GM19328 (cell line): ENCODE measurements around the gene U2AF2.

Experiments used
- ATAC-seq: cut with Tn5 transposase; IDR thresholded peaks from one replicate; pipeline ENCODE4 v1.9.1; 2021; ENCODE audit warnings: mild to moderate bottlenecking, moderate library complexity; ENCODE audit not compliant: unreplicated experiment

U2AF2 gene

DNA sequence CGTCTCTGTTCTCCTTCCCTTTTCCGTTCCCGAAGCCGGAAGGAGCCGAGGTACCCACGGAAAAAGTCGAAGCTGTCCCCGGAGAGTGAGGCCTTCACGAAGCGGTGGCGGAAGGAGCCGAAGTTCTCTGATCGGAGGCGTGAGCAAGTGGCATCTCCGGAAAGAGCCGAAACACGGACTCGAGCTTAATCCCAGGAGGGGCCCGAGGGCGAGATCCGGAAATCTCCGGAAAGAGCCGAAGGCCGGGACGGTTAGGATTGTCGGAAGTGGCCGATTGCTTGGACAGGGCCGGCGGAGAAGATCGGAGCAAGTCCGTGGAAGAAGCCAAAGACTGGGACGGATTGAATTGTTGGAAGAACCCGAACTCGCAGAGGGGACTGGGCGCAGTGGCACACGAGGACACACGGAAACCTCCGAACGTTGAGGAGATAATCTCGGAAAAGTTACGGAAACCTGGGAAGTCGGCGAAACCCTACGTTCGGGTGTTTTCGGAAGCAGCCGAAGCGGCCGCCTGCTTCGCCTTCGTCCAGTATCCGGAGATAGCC is 440 bp upstream of the U2AF2 start:
- ATAC-seq = peak; percentile 44

DNA sequence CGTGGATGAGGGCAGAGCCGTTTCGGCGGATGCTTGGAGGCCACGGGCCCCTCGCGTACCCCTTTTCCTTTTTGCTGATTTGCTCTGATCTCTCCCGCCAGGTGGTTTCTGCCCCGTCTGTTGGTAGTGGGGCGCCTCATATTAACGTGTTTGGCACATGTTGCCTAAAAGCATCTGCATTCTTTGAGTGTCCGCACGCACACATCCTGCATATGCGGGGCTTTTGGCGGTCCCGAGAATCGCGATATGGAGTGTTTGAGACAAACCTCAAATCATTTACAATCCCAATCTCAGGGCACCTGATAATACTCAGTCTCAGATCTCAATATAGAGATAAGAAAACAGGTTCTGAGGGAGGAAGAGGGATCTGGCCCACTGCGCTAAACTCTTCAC is 809 bp downstream of the U2AF2 start:
- no peak for ATAC-seq

DNA sequence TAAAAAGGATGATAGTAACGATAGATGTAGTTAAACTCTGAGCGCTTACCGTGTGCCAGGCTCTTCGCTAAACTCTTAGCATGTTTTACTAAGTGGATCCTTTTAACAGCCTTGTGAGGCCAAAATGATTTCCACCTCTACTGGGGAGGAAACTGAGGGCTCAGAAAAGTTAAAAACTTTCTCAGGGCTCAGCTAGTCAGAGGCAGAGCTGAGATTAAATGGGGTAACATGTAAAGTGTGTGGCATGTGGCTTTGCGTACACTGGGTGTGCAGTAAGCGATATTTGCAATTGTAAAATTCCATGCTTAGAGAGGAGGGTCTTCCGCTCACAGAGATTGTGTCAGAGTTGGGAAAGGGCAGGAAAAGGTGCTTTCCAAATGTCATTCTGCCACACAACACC is 1.7 kb downstream of the U2AF2 start:
- ATAC-seq = no peak

DNA sequence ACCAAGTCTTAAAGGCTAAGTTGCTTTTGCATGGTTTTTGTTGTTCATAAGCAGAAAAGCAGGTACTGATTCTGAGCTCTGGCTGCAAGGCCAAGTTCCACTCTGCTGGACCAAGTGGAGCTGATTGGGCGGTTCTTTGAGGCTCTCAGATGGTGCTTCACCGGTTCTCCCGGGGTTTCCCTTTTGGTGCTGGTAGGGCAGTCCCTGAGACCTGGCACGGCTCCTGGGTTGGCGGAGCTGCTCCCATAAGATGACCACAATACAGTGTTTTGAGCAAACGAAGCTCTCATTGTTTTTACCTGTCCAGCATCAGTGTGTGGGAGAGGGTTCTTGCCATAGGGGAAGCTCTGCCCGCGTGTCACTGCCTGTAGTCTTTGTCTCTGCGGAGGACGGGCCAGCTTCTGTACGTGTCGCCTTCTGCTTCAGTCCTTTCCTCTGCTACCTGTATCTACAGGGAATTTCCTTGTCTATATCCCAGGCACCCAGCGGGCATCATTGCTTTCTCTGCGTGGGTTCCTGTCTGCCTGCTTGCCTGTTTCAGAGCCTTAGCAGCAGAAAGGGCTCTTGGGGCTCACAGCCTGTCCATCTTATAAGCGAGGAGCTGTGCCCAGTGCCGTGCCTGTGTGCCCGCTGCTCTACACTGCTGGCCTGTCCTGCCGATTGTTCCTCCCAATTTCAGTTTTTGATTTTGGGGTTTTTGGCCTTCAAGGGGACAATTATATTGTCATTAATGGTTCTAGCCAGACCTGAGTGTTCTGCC is 2.3 kb downstream of the U2AF2 start:
- ATAC-seq = no peak

DNA sequence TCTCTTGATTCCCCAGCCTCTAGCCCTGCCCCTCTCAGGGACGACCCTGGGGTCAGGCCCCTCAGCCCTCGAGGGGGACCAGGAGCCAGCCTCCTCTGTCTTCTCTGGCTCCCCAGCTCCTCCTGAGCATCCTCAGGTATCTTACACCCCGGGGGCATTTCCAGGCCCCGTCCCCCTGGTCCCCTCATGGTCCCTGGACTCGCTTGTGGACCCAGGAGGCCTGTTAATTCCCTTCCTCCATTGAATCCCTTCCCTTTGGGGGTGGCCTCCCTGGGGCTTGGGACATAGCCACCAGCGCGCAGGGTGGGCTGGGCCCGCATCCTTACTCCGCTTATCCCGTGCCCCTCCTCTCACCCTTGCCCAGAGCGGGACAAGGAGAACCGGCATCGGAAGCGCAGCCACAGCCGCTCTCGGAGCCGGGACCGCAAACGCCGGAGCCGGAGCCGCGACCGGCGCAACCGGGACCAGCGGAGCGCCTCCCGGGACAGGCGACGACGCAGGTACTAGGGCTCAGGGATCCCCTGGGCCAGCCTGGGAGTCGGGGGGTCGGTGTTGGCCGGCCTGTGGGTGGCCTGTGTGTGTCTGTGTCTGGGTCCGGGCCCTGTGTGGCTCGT is 4.1 kb downstream of the U2AF2 start:
- ATAC-seq = no peak

DNA sequence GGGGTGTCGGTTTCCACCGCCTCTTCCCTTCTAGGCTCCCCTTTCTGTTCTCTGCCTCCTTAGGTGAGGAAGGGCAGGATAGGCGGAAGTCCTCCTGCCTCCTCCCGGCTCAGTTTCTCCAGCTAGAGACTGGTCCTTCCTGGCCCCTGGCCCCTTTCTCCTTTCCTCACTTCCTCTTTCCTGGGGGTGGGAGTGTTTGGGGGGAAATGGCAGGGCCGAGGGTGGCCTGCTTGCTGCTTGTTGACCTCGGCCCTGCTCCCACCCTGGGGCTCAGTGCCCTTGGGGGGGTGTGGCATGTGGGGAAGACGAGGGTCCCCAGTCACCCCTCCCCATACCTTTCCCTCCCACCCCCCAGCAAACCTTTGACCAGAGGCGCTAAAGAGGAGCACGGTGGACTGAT is 5.0 kb downstream of the U2AF2 start:
- no peak for ATAC-seq

DNA sequence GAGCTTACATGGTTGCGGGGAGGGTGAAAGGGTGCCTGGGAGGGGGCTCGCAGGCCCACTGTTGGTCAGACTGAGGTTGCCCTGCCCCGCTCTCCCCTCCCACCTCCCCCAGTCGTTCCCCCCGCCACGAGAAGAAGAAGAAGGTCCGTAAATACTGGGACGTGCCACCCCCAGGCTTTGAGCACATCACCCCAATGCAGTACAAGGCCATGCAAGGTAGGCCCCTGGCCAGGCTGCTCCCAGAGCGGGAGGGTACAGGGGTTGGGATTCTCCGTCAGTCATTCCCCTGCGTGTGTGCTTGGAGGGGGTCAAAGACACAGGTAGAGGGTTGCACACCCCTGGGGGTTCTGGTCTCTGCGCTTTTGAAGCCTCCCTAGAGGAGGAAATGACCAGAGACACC is 5.6 kb downstream of the U2AF2 start:
- no peak for ATAC-seq

DNA sequence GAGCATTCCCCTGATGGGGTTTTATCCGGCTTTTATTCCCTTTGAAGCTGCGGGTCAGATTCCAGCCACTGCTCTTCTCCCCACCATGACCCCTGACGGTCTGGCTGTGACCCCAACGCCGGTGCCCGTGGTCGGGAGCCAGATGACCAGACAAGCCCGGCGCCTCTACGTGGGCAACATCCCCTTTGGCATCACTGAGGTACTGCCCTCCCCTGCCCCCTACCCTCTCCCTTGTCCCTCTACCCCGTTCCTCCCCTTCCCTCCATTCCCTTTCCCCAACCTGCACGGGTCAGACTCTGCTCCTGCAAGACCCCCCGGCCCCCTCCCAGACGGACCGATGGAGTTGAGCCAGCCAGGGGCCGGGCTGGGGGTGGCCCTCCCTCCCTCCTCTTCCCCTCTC is 6.2 kb downstream of the U2AF2 start:
- no peak for ATAC-seq

DNA sequence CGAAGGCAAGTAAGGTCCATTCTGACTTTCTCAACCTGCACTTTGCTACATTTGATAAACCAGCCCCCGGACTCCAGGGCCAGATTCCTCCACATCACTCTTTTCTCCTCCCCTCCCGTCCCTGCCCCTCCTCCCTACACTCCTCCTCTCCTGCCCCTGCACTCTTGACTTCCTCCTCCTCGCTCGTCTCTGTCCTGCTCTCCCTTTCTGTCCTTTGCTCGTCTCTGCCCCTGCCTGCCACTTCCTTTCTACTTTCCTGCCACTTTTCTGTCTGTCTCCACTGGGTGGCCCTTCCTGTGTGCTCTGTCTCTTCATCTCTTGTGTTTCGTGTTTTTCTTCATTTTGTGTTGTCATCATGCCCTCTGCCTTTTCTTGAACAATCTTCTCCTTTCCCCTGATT is 7.0 kb downstream of the U2AF2 start:
- ATAC-seq = no peak

DNA sequence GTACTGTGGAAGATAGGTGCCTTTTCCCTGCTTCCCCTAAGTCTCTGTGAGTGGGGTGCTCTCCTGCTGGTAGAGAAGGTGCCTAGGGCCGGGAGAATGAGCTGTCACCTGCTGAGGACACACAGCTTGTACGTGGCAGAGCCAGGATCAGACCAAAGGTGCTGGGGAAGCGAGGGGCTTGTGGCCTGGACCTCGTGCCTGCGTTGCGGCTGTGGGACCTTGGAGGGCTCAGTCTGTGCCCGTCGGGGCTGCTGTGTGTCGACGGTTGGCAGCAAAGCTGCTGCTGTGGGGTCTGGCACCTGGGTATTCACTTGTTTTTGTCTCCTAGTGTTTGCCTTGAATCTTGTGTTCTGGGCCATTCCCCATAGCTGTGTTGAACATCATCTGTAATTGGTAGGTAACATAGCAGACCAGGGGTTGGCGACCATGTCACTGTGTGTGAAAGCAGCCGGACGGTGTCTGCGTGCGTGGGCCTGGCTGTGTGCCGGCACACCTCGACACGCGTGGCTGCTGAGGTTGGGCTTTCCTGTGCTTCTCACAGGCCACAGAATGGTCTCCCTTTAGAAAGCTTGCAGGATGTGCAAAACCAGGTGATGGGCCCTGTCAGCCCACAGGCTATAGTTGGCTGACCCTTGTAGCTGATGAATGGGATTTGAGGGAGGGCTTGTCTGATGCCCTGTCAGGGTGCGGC is 9.2 kb downstream of the U2AF2 start:
- ATAC-seq = no peak

DNA sequence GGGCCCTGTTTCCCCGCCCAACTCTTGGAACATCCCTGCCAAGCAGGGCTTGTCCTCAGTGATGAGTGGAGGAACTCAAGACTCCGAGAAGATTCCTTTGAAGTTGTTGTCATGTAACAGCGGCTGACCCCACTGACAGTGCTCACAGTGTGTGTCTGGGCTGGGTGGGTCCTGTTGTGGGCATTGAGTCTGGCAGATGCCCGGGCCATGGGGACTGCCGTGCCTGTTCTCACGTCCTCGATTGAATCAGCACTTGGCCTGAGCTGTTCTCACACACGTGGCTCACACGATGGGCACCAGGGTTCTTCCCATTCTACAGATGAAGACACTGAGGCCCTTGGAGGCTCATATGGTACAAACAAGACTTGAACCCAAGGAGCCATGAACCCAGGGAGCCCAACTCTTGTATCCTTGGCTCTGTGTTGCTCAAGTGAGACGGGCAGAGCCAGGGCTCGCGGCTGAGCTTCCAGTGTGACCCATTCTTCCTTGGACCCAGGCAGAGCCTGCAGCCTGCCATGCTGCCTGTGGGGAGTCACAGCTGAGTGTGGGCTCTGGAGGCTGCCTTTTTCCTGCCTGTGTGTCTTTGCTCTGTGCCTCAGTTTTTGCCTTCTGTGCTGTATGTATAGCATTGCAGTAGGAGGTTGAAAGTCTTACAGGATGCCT is 11.6 kb downstream of the U2AF2 start:
- no peak for ATAC-seq

DNA sequence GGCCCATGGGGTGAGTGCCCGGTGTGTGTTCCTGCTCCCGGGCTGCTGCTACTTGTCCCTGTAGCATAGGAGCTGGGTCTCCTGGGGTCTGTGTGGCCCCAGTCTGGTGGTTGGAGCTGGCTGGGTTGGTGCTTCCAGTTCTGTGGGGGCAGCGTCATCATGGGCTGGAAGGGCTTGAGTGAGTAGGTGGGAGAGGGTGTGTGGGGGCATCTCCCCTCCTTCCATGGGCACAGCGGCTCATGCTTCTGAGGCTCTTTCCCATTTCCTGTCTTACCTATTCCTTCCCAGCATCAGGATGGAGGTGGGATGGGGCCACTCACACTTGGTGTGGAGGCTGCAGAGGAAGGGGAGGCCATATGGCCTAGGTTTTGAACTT is 12.2 kb downstream of the U2AF2 start:
- ATAC-seq = no peak

DNA sequence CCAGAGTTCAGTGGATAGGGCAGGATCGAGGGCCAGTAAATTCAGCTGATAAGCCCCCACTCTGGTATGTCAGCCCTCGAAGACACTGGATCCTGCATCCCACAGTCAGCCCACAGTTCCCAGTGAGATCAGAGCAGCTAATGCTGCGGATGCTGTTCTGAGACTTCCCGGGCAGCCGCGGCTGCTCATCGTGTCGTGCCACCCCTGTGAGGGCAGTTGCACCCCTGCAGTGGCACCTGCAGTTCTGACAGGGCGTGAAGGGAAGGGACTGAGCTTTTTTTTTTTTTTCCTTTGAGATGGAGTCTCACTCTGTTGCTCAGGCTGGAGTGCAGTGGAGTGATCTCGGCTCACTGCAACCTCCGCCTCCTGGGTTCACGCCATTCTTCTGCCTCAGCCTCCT is 12.7 kb downstream of the U2AF2 start:
- no peak for ATAC-seq

DNA sequence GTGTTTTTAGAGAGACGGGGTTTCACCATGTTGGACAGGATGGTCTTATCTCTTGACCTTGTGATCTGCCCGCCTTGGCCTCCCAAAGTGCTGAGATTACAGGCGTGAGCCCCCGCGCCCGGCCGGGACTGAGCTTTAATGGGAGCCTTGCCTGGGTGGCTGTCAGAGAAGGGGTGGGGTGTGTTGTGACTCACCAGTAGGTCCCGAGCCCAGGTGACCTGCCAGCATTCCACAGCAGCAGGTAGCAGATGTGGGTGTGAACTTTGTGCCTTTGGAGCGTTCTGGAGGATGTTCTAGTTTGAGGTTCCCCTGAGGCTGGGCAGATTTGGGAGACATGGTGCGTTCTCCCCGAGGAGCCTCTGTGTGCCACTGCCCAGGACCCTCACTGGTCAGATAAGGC is 13.1 kb downstream of the U2AF2 start:
- ATAC-seq = no peak

DNA sequence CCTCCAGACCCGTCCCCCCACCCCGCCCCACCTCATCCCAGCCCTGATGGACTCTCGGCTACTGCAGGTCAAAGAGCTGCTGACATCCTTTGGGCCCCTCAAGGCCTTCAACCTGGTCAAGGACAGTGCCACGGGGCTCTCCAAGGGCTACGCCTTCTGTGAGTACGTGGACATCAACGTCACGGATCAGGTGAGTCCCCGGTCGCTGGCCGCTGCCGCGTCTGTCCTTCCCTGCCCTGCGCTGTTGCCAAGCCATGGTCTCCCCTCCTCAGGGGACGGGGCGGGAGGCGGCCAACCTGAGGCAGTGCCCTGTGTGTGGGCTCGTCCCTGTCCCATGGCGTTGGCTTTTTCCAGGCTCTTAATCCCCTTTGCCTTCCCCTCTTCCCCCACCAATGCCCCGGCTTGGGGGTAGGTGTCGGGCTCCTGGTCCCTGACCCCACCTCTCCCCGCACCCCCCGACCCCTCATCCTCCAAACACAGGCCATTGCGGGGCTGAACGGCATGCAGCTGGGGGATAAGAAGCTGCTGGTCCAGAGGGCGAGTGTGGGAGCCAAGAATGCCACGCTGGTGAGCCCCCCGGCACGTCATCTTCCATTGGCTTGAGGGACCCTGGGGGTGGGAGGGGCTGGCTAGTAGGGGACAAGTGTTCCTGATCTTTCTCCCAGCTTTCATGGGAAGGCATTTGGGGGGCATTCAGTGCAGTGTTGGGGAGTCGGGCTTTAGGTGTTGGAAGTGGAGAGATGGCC is 13.9 kb downstream of the U2AF2 start:
- ATAC-seq = no peak

DNA sequence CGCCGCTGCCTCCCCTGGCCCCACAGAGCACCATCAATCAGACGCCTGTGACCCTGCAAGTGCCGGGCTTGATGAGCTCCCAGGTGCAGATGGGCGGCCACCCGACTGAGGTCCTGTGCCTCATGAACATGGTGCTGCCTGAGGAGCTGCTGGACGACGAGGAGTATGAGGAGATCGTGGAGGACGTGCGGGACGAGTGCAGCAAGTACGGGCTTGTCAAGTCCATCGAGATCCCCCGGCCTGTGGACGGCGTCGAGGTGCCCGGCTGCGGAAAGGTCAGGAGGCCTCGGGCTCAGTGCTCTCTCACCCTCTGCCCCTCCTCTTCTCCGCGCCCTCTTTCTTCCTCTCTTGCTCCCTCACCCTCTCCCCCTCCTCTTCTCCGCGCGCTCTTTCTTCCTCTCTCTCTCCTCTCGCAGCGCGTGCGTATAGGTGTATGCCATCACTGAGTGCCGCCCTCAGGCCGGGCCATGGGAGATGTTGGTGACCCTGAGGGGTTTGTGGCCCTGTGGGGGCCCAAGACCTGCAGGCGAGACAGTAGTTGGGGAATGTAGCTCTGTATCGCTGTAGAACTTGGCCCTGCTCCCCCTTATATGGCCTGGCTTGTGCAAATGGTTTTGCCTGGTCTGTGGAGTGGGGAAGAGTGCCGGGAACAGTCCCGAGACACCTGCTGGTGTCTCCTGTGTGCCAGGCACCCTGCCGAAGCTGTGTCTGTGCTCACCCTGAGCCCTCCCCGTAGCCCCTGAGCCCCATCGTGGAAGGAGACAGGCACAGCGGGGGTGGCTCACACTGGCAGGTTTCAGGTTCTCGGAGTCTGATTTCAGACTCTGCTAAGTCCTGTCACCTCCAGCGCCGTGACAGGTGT is 14.8 kb downstream of the U2AF2 start:
- no peak for ATAC-seq

DNA sequence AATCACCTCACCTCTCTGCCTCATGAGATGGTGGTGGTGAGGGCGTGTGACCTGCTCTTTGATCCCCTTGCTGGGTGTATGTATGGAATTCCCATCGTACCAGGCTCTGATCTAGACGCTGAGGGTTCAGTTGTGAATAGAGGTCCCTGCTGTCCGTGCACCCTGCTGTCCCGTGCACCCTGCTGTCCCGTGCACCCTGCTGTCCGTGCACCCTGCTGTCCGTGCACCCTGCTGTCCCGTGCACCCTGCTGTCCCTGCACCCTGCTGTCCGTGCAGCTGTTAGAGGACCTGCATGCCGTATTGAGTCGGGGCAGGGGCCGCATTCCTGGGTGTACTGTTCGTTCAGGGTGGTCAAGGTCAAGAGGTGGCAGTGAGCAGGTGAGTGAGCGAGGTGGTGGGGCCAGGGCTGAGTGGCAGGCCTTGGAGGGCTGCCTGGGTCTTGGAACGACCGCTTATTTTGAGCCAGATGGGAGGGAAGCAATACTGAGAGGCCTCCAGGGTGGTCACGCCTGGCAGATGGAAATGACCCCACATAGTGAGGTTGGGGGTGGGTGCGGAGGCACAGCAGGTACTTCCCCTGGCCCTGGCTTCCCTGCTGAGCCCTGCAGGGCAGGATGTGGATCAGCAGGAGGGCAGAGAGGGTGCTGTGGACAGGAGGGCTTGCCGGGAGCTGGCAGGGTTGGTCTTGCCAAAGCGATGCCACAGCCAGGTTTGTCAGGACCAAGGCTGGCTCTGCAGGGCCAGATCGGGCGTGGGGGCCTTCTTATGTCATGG is 15.6 kb downstream of the U2AF2 start:
- no peak for ATAC-seq

DNA sequence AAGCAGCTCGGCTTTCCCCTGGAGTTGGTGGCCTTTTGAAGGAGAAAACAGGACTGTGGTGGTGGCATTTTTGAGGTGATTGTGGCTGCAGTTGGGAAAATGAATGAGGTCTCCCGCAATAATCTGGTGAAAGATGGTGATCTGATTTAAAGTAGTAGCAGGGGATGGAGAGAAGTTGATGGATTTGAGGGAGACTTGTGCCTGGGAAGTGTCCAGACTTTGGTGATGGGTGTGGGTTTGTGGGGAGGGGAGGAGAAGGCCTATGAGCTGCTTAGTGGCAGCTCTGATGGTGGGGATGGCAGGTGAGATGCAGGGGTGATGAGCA is 16.2 kb downstream of the U2AF2 start:
- no peak for ATAC-seq

DNA sequence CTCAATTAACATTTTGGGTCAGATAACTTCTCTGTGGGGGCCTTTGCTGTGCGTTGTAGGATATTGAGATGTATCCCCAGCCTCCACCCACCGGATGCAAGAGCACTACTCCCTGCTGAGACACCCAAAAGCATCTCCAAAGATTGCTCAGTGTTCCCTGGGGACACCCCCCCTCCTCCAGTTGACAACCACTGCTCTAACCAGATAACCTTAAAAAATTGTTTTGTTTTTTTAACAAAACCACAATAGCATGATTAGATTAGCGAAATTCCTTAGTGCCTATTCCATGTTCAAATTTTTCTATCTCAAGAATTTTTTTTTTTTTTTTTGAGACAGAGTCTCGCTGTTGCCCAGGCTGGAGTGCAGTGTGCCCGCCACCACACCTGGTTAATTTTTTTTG is 17.6 kb downstream of the U2AF2 start:
- no peak for ATAC-seq
